HG02970 (cell line): ENCODE data around the gene KBTBD3.
"Not testable (repeated sequence)": the region's sequence is repeated elsewhere in the genome, so short reads cannot be mapped to it uniquely, and the experiment has no call there.

Source experiments
- ATAC-seq: cut with Tn5 transposase; IDR thresholded peaks from one replicate; pipeline ENCODE4 v1.9.1; 2021; ENCODE audit warnings: mild to moderate bottlenecking, moderate library complexity, moderate number of reproducible peaks; ENCODE audit not compliant: unreplicated experiment, low FRiP score

The KBTBD3 gene

DNA sequence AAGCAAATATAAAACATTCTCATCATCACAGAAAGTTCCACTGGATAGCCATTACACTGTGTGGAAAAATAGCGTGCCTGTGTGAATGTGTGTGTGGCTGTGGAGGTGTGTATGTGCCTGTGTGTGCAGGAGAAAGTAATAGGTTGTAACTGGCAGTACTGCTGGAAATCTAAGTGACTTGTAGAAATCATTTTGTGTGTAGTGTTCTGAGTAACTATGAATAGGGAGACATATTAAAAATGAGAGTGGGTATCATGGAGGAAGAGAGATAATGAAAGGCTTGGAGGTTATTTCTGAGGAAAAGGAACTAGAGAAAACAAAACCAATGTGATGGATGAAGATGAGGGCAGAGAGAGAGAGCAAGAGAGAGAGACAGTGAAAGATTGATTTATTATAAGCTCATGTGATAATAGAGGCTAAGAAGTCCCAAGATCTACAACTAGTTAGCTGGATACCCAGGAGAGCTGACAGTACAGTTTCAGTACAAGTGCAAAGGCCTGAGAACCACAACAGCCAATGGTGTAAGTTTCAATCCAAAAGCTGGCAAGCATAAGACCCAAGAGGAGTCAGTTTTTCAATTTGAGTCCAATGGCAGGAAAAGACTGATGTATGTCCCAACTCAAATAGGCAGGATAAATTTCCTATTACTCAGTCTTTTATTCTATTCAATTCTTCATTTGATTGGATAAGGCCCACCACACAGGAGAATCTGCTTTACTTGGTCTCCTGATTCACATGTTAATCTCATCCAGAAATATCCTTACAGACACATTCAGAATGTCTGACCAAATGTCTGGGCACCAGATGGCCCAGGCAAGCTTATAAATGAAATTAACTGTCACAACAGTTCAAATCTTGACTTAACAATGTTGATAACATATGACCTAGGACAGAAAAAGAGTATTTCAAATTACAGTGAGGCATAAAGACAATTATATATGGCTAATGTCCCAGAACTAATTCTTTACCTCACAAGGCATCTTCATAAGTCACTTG is 14.9 kb downstream of the KBTBD3 start:
- ATAC-seq: no peak

GRCh38 chr11:106061249-106061784 is 15.8 kb downstream of the KBTBD3 start:
- ATAC-seq: no peak

DNA sequence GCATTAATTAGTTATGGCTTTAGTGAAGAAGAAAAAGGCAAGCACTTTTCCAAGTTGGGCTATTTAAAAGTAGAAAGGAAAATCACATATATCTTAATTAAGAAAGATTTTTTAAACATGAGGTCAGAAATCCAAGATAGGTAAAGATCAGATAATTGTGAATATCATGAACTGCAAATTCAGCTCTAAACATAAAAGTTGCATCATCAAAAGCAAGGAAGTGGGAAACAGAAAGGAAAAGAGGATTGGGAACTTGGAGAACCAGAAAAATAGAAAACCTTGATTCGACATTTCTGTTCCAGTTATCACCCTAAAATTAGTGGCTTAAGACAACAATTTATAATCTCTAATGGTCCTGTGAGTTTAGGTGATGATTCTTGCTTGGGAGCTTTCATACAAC is 17.5 kb downstream of the KBTBD3 start:
- no peak for ATAC-seq

GRCh38 chr11:106058377-106058776 is 18.8 kb downstream of the KBTBD3 start:
- ATAC-seq: not testable (repeated sequence)

- ATAC-seq: no peak
Measured at GRCh38 chr11:106051103-106051502, 26.0 kb downstream of the KBTBD3 start.

DNA sequence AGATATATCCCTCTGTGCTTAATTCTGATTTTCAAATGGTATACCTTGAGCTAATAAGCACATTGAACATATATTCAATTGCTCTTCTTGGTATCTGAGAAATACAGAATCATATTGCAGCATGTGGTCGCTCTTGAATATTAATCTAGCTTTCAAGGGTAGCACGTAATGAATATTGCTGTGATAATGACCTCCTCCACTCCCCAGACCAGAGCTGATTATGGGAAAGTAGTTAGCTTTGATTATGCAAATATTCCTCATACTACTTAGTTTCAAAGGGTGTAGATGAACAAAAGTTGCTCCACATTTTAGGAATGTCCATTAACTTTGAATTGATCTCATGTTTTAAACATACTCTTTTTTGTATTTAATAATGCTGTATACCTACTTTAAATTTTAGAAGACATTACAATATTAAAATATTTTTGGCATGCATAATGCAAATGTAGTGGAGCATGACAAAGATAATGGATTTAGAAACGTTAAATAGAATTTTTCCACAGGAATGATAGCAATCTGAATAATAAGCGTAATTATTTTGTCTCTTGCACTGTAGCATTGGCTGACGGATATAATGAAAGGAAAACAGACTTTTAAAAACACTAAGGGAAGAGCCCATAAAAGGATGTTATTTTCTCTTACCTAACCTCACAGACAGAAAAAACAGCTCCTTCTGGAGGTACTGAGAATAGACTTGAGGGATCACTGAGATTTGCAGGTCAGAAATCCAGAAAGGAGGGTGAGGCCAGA is 27.2 kb downstream of the KBTBD3 start:
- no peak for ATAC-seq

DNA sequence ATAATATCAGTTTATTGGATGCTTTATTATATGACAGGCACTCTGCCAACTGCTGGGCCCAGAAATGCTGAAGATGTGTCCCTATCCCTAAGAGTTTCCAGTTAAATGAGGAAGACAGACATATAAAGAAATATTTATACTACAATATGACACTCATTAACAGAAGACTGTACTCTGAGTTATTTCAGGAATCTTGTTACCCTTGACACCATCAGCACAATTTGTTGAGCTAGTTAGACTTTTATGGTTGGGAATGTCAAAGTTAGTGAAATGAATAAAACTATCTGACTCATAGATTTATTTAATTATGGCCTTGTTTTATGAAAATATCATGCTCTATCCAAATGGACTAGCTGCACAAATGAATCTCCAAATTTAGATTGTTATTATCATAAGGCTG is 29.5 kb downstream of the KBTBD3 start:
- ATAC-seq: no peak

DNA sequence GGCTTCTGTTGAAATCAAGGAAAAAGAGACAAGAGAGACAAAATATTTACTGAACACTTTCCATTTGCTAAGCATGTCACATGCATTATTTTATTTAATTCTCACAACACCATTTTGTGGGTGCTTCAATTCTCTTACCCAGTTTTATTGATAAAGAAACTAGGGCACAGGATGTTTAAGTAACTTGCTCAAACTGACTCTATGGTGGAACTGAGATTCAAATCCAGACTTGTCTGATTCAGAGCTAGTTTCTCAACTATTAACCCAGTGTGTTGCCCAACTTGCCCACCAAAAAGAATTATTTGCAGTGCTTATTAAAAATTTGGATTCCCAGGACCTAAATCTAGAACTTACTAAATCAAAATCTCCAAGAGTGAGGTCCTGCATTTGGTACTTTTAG is 33.6 kb downstream of the KBTBD3 start:
- ATAC-seq: no peak

- no peak for ATAC-seq
Measured at GRCh38 chr11:106032861-106033260, 44.3 kb downstream of the KBTBD3 start.

DNA sequence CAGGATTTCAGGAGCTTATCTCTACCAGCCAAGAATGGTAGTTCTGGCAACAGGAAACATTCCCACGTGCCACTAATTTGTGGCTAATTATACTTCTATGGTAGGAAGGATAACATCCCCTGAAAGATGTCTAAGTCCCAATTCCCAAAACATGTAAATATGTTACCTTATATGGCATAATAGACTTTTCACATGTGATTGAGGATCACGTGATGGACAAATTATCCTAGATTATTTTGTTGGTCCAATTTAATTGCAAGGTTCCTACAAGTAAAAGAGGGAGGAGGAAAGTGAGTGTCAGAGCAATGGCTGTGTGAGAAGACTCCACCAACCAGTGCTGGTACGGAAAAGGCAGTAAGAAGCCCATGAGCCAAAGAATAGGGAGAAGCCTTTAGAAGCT is 45.2 kb downstream of the KBTBD3 start:
- ATAC-seq: no peak

DNA sequence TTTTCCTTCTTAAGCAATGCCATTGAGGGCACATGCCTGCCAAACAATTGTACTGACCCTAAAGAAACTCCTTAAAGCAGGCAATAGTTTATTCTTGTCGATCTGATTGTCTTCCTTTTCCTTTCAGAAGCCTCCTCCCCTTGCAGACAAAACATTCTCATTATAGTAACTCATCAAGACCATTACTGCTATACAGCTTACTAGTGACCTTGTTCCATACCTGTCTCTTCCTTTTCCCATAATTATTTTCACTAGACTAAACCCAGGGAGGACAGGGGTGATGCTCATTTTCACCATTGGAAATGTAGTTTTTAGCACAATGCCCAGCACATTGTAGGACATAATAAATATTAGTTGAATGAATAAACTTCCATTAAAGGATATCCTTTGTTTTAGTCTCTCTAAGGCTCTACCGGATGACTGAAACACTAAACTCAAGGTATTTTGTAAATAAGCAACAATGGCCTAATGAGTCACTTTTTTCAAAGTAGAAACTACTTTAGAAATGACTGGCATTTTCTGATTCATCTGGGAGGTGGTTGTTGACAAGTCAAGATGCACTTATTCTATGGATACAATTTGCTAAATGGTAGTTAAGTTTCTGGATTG is 45.8 kb downstream of the KBTBD3 start:
- ATAC-seq: no peak

GRCh38 chr11:106030609-106031008 is 46.5 kb downstream of the KBTBD3 start:
- no peak for ATAC-seq

DNA sequence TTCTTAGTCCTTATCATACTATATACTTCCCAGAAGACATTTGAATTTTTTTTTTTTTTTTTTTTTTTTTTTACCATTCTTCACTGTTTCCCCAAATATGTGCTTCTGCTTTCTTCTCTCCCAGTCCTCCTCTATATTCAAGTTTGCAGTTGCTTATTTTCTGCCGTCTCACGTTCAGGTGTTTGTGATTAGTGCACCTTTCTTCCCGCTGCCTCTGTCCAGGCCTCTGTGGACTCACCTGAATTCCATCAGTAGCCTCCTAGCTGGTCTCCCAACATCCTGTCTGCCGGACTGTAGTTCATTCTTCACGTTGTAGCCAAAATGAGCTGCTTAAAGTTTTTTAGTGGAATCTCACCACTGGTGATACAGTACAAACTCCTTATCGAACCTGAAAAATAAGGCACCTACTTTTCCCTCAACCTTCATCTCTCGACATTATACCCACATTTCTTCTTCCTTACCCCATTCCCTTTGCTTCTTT is 54.3 kb downstream of the KBTBD3 start:
- ATAC-seq: no peak

- ATAC-seq: peak; percentile 99
Measured at GRCh38 chr11:106021967-106022794, 55.0 kb downstream of the KBTBD3 start, which contains the start of gene MSANTD4. Gene MSANTD4, minus strand, starts transcription at chr11:106022240. Its CDS starts 11,323 bp downstream, at chr11:106010917.

- ATAC-seq: peak; percentile 13
Measured at GRCh38 chr11:106021181-106021966, 55.8 kb downstream of the KBTBD3 start.

DNA sequence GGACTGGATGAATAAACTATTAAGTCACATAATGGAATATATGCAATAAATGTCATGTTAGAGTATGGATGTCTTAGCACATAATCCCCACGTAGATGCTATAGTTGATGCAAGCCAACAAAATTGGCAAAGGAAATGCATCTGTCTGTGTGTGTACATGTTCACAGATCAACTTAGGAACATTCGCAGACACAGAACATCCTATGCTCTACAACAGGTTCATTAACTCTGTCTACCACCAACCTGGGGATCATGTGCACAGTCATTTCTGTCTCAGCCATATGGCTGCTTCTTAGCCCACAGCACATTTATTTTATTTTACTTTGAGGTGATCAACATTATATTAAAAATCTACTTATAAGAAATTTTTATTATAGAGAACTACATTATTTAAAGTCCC is 60.1 kb downstream of the KBTBD3 start:
- no peak for ATAC-seq

GRCh38 chr11:106015066-106015465 is 62.1 kb downstream of the KBTBD3 start:
- ATAC-seq: no peak

DNA sequence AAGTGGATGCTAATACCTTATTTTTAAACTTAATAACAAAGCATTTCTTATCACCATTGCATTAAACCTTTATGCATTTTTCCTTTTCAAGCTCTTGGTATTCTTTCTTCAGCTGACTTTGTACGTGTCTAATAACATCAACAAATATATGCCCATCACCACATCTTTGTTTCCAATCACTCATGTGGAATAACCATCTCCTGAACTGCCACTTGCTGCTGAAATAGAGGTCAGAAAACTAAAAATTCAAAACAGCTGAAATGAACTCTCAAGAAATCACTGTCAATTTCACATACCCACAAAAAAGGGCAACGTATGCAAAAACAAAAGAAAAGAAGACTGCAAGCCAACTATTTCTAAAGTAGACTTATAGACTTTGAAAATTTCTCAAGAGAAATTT is 62.5 kb downstream of the KBTBD3 start:
- ATAC-seq: no peak

GRCh38 chr11:106014035-106014434 is 63.1 kb downstream of the KBTBD3 start:
- ATAC-seq: no peak
